PFSK-1 (cell line): ENCODE measurements around the gene NTM.

ENCODE experiments used
- FOXP2 ChIP-seq: optimal IDR thresholded peaks from 2 replicates; pipeline ENCODE3; 2011; ENCODE audit warnings: borderline replicate concordance, control low read depth, inconsistent platforms; ENCODE audit not compliant: insufficient read depth; ENCODE audit errors: extremely low read length, extremely low read depth
- POLR2AphosphoS5 ChIP-seq: IDR thresholded peaks from 2 replicates; pipeline ENCODE4 v1.6.1; 2012; ENCODE audit warnings: low read depth, mild to moderate bottlenecking, control low read depth, low read length, moderate library complexity
- SIN3A ChIP-seq: IDR thresholded peaks from 2 replicates; pipeline ENCODE4 v1.6.1; 2012; ENCODE audit warnings: mild to moderate bottlenecking, low read length, moderate library complexity, borderline replicate concordance; ENCODE audit not compliant: insufficient read depth
- TAF1 ChIP-seq: IDR thresholded peaks from 2 replicates; pipeline ENCODE4 v1.6.1; 2012; ENCODE audit warnings: low read length, control low read depth, borderline replicate concordance; ENCODE audit not compliant: insufficient read depth
- TF ChIP-seq, protein P1 (sequence below), 2 experiments: IDR thresholded peaks; 2 replicates each; pipeline versions ENCODE4 v1.6.1 to v1.8.0; 2011 to 2012; ENCODE audit warnings: low read depth in 2 of 2, low read length in 2 of 2, control low read depth in 1 of 2, inconsistent platforms in 1 of 2, mild to moderate bottlenecking in 1 of 2, moderate library complexity in 1 of 2; ENCODE audit not compliant: insufficient read depth in 1 of 2

DNA sequence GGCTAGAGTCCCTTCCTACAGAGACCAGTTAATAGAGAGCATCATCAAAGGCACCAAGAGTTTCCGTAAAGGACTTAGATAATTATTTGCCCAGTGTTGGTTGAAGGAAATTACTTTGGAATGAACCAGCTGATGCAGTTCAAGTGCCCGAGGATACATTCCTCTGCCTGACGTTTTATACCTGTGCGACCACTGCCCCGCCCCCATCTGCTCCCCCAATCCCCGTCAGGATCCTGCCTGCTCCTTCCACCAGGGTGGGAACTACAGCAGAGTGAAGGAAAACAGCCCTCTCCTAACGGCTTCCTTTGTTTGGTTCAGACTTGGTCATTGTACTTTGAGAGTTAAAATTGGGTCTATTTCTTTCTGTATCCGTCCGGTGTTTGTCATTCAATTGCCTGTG, 761.5 kb downstream of the NTM start:
- TF ChIP-seq, protein P1, sequence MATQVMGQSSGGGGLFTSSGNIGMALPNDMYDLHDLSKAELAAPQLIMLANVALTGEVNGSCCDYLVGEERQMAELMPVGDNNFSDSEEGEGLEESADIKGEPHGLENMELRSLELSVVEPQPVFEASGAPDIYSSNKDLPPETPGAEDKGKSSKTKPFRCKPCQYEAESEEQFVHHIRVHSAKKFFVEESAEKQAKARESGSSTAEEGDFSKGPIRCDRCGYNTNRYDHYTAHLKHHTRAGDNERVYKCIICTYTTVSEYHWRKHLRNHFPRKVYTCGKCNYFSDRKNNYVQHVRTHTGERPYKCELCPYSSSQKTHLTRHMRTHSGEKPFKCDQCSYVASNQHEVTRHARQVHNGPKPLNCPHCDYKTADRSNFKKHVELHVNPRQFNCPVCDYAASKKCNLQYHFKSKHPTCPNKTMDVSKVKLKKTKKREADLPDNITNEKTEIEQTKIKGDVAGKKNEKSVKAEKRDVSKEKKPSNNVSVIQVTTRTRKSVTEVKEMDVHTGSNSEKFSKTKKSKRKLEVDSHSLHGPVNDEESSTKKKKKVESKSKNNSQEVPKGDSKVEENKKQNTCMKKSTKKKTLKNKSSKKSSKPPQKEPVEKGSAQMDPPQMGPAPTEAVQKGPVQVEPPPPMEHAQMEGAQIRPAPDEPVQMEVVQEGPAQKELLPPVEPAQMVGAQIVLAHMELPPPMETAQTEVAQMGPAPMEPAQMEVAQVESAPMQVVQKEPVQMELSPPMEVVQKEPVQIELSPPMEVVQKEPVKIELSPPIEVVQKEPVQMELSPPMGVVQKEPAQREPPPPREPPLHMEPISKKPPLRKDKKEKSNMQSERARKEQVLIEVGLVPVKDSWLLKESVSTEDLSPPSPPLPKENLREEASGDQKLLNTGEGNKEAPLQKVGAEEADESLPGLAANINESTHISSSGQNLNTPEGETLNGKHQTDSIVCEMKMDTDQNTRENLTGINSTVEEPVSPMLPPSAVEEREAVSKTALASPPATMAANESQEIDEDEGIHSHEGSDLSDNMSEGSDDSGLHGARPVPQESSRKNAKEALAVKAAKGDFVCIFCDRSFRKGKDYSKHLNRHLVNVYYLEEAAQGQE (IDR thresholded peaks at IDR 0.05; ENCODE audit: insufficient read depth in 1 of 2, low read depth in 2 of 2, low read length in 2 of 2), result no peak
- TF ChIP-seq POLR2AphosphoS5 (no peak), TAF1 (no peak), SIN3A (no peak), FOXP2 (no peak)
